ENCODE measurements around the gene THSD7A.

The THSD7A gene

GRCh38 chr7:11807000-11807399 lies 25.0 kb downstream of the THSD7A start:
- no peak for DNase-seq

- DNase-seq, result no peak
Observed at GRCh38 chr7:11804621-11805020, 27.4 kb downstream of the THSD7A start.

DNA sequence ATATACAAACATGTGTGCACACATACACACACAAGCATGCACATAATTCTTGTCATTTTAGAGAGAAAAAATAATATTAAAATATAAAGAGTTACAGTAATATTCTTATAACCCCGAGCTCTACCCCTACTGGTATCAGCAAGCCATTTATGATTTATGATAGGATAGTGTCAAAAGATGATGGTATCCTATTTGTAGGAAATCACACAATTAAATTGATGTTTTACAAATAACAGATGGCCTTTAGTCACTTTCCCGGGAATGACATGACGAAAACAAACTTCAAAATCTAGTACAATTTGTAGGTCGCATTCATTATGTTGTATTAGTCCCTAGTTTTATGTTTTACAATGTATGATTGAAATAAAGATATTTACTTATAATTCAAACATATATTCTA lies 36.8 kb downstream of the THSD7A start:
- no peak for DNase-seq

- DNase-seq, result no peak
Observed at GRCh38 chr7:11792166-11792565, 39.8 kb downstream of the THSD7A start.

GRCh38 chr7:11788568-11788967 lies 43.4 kb downstream of the THSD7A start:
- no peak for DNase-seq

- DNase-seq, result no peak
Observed at GRCh38 chr7:11787534-11787933, 44.5 kb downstream of the THSD7A start.

GRCh38 chr7:11786186-11786585 lies 45.8 kb downstream of the THSD7A start:
- DNase-seq, result no peak

DNA sequence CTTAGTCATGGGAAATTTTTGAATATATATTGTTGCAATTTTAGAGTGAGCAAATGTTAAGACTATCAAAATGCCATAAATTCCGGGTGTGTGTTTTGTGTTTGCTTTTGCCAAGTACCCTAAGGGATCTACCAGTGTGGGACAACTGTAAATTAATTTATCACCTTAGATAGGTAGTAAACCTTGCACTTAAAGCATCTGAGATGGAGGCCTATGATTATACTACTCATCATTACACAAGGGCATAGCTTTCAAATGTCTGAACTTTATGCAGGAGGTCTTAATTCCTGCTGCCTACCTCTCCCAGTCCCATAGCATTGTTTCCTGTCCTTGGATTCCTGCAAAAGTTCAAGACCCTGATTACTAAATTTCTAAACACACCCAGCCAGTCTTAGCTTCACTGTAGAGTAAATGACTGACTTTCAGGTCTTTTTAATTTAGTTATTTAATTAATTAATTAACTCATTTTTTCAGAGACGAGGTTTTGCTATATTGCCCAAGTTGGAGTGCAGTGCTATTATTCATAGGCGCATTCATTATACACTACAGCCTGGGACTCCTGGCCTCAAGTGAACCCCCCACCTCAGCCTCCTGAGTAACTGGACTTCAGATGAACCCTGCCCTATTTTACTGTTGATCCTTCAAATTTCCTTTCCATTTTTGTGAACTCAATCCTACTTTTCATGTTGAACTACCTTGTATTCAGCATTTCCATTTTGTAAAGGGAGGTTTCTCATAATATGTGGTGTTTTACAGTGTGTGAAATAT lies 47.0 kb downstream of the THSD7A start:
- DNase-seq, result no peak

- DNase-seq, result no peak
Observed at GRCh38 chr7:11779864-11780674, 51.9 kb downstream of the THSD7A start.

- no peak for DNase-seq
Observed at GRCh38 chr7:11776039-11776438, 56.0 kb downstream of the THSD7A start.

- no peak for DNase-seq
Observed at GRCh38 chr7:11775401-11775800, 56.6 kb downstream of the THSD7A start.

DNA sequence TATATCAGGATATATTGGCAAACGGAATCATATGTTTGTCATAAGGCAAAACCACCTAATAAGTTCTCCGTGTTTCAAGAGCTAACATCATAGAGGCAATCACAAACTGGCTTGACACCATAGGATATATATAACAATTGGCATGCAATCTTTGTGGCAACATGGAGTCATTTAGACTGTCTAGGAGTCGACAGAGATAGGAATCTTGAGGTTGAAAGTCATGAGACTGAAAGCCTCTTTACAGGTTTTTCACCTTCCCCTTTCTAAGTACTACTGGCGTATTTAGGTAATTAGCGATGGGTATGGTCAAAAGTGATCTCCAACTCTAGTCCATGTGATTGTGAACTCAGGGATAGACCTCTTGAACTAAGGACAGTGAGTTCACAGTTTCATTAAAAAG lies 63.7 kb downstream of the THSD7A start:
- DNase-seq, result no peak

DNA sequence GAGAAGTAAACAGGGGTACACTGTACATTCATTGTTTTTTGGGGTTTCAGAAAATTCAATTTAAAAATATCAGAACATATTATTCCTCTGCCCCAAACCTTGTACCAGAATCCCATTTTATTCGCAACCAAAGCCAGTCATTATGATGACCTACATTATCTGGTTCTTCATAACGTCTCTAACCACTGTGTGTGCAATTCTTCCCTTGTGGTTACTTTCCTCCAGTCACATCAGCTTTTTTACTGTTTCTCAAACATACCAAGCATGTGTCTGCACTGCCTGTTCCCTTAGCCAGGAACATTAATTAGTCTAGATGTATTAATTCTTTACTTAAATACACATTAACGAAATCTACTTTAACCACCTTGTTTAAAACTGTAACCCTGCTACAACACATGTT lies 64.8 kb downstream of the THSD7A start:
- no peak for DNase-seq

GRCh38 chr7:11760372-11760771 lies 71.6 kb downstream of the THSD7A start:
- DNase-seq, result no peak

GRCh38 chr7:11758627-11759111 lies 73.3 kb downstream of the THSD7A start:
- no peak for DNase-seq

- no peak for DNase-seq
Observed at GRCh38 chr7:11757153-11757552, 74.8 kb downstream of the THSD7A start.

- DNase-seq, result no peak
Observed at GRCh38 chr7:11754933-11755332, 77.1 kb downstream of the THSD7A start.

- no peak for DNase-seq
Observed at GRCh38 chr7:11754123-11754522, 77.9 kb downstream of the THSD7A start.

DNA sequence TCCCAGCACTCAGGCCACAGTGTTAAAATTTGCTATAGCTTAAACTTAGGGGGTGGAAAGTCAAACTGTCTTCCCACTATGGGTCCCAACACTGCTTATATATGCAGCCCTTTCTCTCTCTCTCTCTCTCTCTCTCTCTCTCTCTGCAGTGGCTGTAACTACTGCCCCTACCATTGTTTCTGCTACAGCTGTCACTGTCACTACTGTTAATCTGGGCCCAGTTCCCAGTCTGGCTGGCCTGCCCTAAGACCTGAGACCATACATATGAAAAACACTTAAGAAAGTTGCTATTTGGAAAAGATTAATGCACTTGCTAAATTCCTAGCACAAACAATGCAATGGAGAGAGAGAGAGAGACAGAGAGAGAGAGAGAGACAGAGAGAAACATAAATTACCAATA lies 78.6 kb downstream of the THSD7A start:
- DNase-seq, result no peak

DNA sequence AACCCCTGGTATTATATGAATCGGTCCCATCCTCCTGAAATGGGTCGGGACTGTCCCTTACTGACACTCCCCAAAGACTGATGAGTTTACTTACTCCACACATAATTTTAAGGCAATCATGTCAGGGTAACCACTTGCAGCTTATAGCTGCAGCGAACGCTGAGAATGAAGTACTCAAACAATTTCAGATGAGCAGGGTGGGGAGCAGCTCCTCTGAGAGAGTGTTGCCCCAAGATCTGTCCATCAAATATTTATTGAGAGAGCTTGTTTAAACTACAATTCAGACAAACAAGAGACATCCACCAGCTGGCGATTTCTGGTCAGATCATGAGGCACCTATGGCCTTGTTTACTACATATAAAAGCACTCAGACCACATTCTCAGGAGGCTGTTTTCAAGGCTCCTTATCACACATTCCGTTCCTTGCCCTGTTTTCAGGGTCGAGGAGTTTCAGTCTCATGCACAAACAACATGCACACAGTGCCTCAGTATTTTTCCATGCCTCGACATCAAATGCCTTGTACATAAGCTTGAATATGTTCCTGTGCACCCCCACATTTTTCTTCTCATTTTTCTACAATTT lies 80.1 kb downstream of the THSD7A start:
- no peak for DNase-seq

- DNase-seq, result no peak
Observed at GRCh38 chr7:11751315-11751714, 80.7 kb downstream of the THSD7A start.

GRCh38 chr7:11750191-11750590 lies 81.8 kb downstream of the THSD7A start:
- no peak for DNase-seq

- no peak for DNase-seq
Observed at GRCh38 chr7:11749629-11750028, 82.4 kb downstream of the THSD7A start.

GRCh38 chr7:11748884-11749283 lies 83.1 kb downstream of the THSD7A start:
- no peak for DNase-seq
